Keratinocyte (primary cell): Measurements from ENCODE around the gene JAZF1. TPM values are rescaled to one million over a fixed set of nuclear protein-coding genes. Genes with fewer than 3 reads are reported as not detected.

ENCODE experiments used
- DNase-seq: peaks from one replicate; pipeline ENCODE4 v3.0.0-alpha.2; 2011; ENCODE audit warnings: low read depth, missing footprints, low spot score
- FAIRE-seq: peaks from 2 replicates; lab custom pipeline; 2011; peaks lifted over from hg19 to GRCh38; lab: Jason Lieb, UNC
- H2AFZ ChIP-seq: 2 replicates; pipeline ENCODE4 v1.6.0; 2012; ENCODE audit warnings: low read length, control low read depth, inconsistent platforms; ENCODE audit not compliant: control insufficient read depth
- H3K27ac ChIP-seq: 2 replicates; pipeline ENCODE4 v1.5.1; 2011; ENCODE audit warnings: low read length; ENCODE audit not compliant: control insufficient read depth, insufficient read depth
- H3K27me3 ChIP-seq: 3 replicates; pipeline ENCODE4 v1.6.0; 2011; ENCODE audit warnings: low read length; ENCODE audit not compliant: control insufficient read depth, insufficient read depth; ENCODE audit errors: extremely low read depth
- H3K36me3 ChIP-seq, 2 experiments: 2 replicates in 1 of 2; 3 replicates in 1 of 2; pipeline ENCODE4 v1.5.1; 2011; ENCODE audit warnings: low read length in 2 of 2, mild to moderate bottlenecking in 1 of 2; ENCODE audit not compliant: control insufficient read depth in 2 of 2, insufficient read depth in 2 of 2; ENCODE audit errors: extremely low read depth in 1 of 2
- H3K4me1 ChIP-seq: 3 replicates; pipeline ENCODE4 v1.5.1; 2011; ENCODE audit warnings: low read length; ENCODE audit not compliant: control insufficient read depth, insufficient read depth; ENCODE audit errors: extremely low read depth
- H3K4me2 ChIP-seq: 3 replicates; pipeline ENCODE4 v1.6.0; 2011; ENCODE audit warnings: low read depth, low read length; ENCODE audit not compliant: control insufficient read depth, insufficient read depth; ENCODE audit errors: extremely low read depth
- H3K4me3 ChIP-seq, 3 experiments: fragments of 200-600 bp in 1 of 3; sonication (generic) in 1 of 3; 2 replicates in 2 of 3; 3 replicates in 1 of 3; pipeline ENCODE4 v1.5.1; 2011 to 2016; ENCODE audit warnings: low read length in 3 of 3, mild to moderate bottlenecking in 3 of 3, control low read depth in 2 of 3, inconsistent platforms in 1 of 3, low read depth in 1 of 3, mixed read lengths in 1 of 3, mixed run types in 1 of 3, moderate library complexity in 1 of 3; ENCODE audit not compliant: control insufficient read depth in 2 of 3, insufficient read depth in 2 of 3; ENCODE audit errors: extremely low read depth in 1 of 3
- H3K79me2 ChIP-seq: 2 replicates; pipeline ENCODE4 v1.6.0; 2012; ENCODE audit warnings: low read length; ENCODE audit not compliant: control insufficient read depth, insufficient read depth
- H3K9ac ChIP-seq: 3 replicates; pipeline ENCODE4 v1.6.0; 2011; ENCODE audit warnings: low read length; ENCODE audit not compliant: control insufficient read depth, insufficient read depth; ENCODE audit errors: extremely low read depth
- H3K9me1 ChIP-seq: 3 replicates; pipeline ENCODE4 v1.6.0; 2011; ENCODE audit warnings: low read length; ENCODE audit not compliant: control insufficient read depth, insufficient read depth; ENCODE audit errors: extremely low read depth
- H3K9me3 ChIP-seq: 2 replicates; pipeline ENCODE4 v1.5.1; 2012; ENCODE audit warnings: low read depth, low read length; ENCODE audit not compliant: control insufficient read depth
- H4K20me1 ChIP-seq: 3 replicates; pipeline ENCODE4 v1.6.0; 2011; ENCODE audit warnings: low read length; ENCODE audit not compliant: control insufficient read depth, insufficient read depth; ENCODE audit errors: extremely low read depth
- CTCF ChIP-seq, 3 experiments: IDR thresholded peaks in 1 of 3; conservative IDR thresholded peaks in 1 of 3; optimal IDR thresholded peaks in 1 of 3; 2 replicates in 2 of 3; 3 replicates in 1 of 3; pipeline versions ENCODE3 to v1.5.1; 2011; ENCODE audit warnings: low read length in 3 of 3, mild to moderate bottlenecking in 3 of 3, moderate library complexity in 2 of 3, control low read depth in 1 of 3, inconsistent platforms in 1 of 3; ENCODE audit not compliant: insufficient read depth in 2 of 3; ENCODE audit errors: extremely low read depth in 1 of 3
- EZH2 ChIP-seq: IDR thresholded peaks from one replicate; pipeline ENCODE4 v1.6.1; 2012; ENCODE audit warnings: inconsistent platforms, mild to moderate bottlenecking, low read length, moderate library complexity
- dilution Hi-C: fragments of 300-500 bp; cut with MboI; formaldehyde crosslinking; loops from one replicate; pipeline ENCODE4 v1.7.0; 2020; ENCODE audit warnings: low sequenced_read_pairs; ENCODE audit not compliant: extremely low pct_ligation_motif_present
- polyA plus RNA-seq, 5 experiments: library from polyadenylated mRNA; depleted of rRNA in 3 of 5; stranded (reverse) in 3 of 5; stranded (forward) in 1 of 5; unstranded in 1 of 5; fragments of >200 nt; gene quantifications; 1 replicate in 1 of 5; 2 replicates in 3 of 5; 3 replicates in 1 of 5; pipeline versions ENCODE4 v1.2.1 to v1.2.3, GENCODE V29; 2011 to 2012; ENCODE audit warnings: missing spikeins in 2 of 5, low read depth in 1 of 5, low replicate concordance in 1 of 5

Gene JAZF1
- polyA plus RNA-seq, 1 donor (not counting 4 experiments of a cell fraction or from before 2014, with no cell fraction given): 2.5 TPM

- Histone ChIP-seq H2AFZ (no peak overlapping the region), H3K9ac (no peak overlapping the region), H3K79me2 (no peaks in the 10 kb centered on the region), H3K27me3 (no peaks in the 10 kb centered on the region), H3K4me2 (no peak overlapping the region), H3K36me3 (no peaks in the 10 kb centered on the region), H4K20me1 (no peaks in the 10 kb centered on the region), H3K4me1 (peaks cover 3% of the 10 kb centered on the region), H3K4me3 (no peak overlapping the region), H3K27ac (no peak overlapping the region), H3K9me1 (no peaks in the 10 kb centered on the region), H3K9me3 (no peaks in the 10 kb centered on the region)
- dilution Hi-C loops: no loop called here
- DNase-seq (no peak), FAIRE-seq (no peak)
- TF ChIP-seq EZH2: no peak
- TF ChIP-seq CTCF (optimal IDR thresholded peaks at IDR 0.05 in 1 of 3, IDR thresholded peaks at IDR 0.05 in 1 of 3, conservative IDR thresholded peaks at IDR 0.05 in 1 of 3; ENCODE audit: extremely low read depth in 1 of 3, insufficient read depth in 2 of 3, low read length in 3 of 3): no peak
Measured at GRCh38 chr7:28165961-28166955, 14.3 kb downstream of the JAZF1 start.

DNA sequence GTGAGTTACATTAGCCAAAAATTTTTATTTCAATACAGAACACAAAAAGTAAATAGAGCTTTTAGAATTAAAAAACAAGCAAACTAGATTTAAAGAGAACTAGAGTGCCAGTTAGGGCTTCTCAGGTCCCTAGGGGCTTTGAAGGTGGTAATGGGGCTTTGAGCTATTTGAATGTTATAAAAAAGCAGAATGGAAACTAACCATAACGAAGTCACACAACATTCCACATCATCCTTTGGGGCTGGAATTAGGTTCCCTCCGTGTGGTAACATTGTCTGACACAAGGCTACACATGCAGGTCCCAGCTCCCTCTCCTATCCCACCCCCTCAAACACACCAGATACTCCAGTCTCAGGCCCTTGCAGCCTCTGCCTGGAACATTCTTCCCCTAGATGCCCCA lies 15.3 kb downstream of the JAZF1 start:
- H3K27ac ChIP-seq: no peak overlapping the region
- no peak overlapping the region for H3K4me3 ChIP-seq
- DNase-seq: no peak
- dilution Hi-C loops: no loop called here
- H2AFZ ChIP-seq: no peak overlapping the region
- peaks cover 3% of the 10 kb centered on the region for H3K4me1 ChIP-seq
- TF ChIP-seq EZH2 (no peak), CTCF (optimal IDR thresholded peaks at IDR 0.05 in 1 of 3, IDR thresholded peaks at IDR 0.05 in 1 of 3, conservative IDR thresholded peaks at IDR 0.05 in 1 of 3; ENCODE audit: extremely low read depth in 1 of 3, insufficient read depth in 2 of 3, low read length in 3 of 3) (no peak)
- FAIRE-seq: no peak
- no peak overlapping the region for H3K9ac ChIP-seq
- H3K4me2 ChIP-seq: no peak overlapping the region
- no peaks in the 10 kb centered on the region for H3K9me3 ChIP-seq
- no peaks in the 10 kb centered on the region for H3K9me1 ChIP-seq
- H3K27me3 ChIP-seq: no peaks in the 10 kb centered on the region
- no peaks in the 10 kb centered on the region for H3K36me3 ChIP-seq
- no peaks in the 10 kb centered on the region for H4K20me1 ChIP-seq
- no peaks in the 10 kb centered on the region for H3K79me2 ChIP-seq
